IMR-90 (cell line): ENCODE measurements around the gene DLAT. TPM values are rescaled to one million over a fixed set of nuclear protein-coding genes. Genes with fewer than 3 reads are reported as not detected.

Experiments
- ATAC-seq: fragments of 200-7000 bp; cut with Tn5 transposase; 2 replicates; pipeline ENCODE4 v1.9.1; 2020; ENCODE audit warnings: low read depth, mild to moderate bottlenecking, moderate library complexity
- BruUV-seq: library from RNA; stranded (reverse); fragments of 400-500 nt; replicated peaks from 2 replicates; lab custom pipeline; 2021; lab: Mats Ljungman, UMichigan
- CTCF ChIA-PET: fragments of 300-600 bp; formaldehyde crosslinking; extraction: SDS; loops from one replicate; lab custom pipeline; 2021; ENCODE audit warnings: antibody characterized with exemption; lab: Yijun Ruan, JAX
- POLR2A ChIA-PET: fragments of 300-600 bp; sonication (Branson Sonifier 250); formaldehyde crosslinking; loops from one replicate; lab custom pipeline; 2022; ENCODE audit warnings: antibody characterized with exemption; ENCODE audit not compliant: unreplicated experiment; lab: Charles Lee
- DNase-seq: peaks from one replicate; pipeline ENCODE4 v3.0.0; 2013
- H2AFZ ChIP-seq: replicated peaks from 2 replicates; pipeline ENCODE3; 2013; ENCODE audit warnings: low read length, mild to moderate bottlenecking; ENCODE audit not compliant: poor library complexity
- H2AK5ac ChIP-seq: 2 replicates; pipeline ENCODE4 v1.6.1; 2013; ENCODE audit warnings: low read depth, low read length, inconsistent platforms
- H2AK9ac ChIP-seq: replicated peaks from 2 replicates; pipeline ENCODE3; 2013; ENCODE audit warnings: mild to moderate bottlenecking, low read depth, low read length, moderate library complexity; ENCODE audit not compliant: poor library complexity
- H2BK120ac ChIP-seq: 2 replicates; pipeline ENCODE4 v1.6.1; 2013; ENCODE audit warnings: low read depth, low read length, inconsistent platforms
- H2BK15ac ChIP-seq: 3 replicates; pipeline ENCODE4 v1.6.1; 2013; ENCODE audit warnings: low read depth, low read length, inconsistent platforms
- H2BK20ac ChIP-seq: 2 replicates; pipeline ENCODE4 v1.6.1; 2013; ENCODE audit warnings: low read depth, mild to moderate bottlenecking, inconsistent platforms, low read length, moderate library complexity
- H2BK5ac ChIP-seq: 2 replicates; pipeline ENCODE4 v1.6.1; 2013; ENCODE audit warnings: mild to moderate bottlenecking, low read depth, low read length, inconsistent platforms; ENCODE audit not compliant: poor library complexity, severe bottlenecking
- H3K14ac ChIP-seq: replicated peaks from 2 replicates; pipeline ENCODE4 v1.6.1; 2013; ENCODE audit warnings: low read depth, low read length, inconsistent platforms
- H3K18ac ChIP-seq: 2 replicates; pipeline ENCODE4 v1.6.1; 2013; ENCODE audit warnings: low read depth, low read length, control low read depth
- H3K23ac ChIP-seq: 2 replicates; pipeline ENCODE4 v1.6.1; 2013; ENCODE audit warnings: low read depth, low read length, inconsistent platforms
- H3K27ac ChIP-seq: 2 replicates; pipeline ENCODE4 v1.5.1; 2013; ENCODE audit warnings: mild to moderate bottlenecking, control low read depth, low read length; ENCODE audit not compliant: insufficient read depth
- H3K27me3 ChIP-seq: 2 replicates; pipeline ENCODE4 v1.6.1; 2013; ENCODE audit warnings: low read length; ENCODE audit not compliant: control insufficient read depth, insufficient read depth
- H3K36me3 ChIP-seq: 2 replicates; pipeline ENCODE4 v1.6.1; 2013; ENCODE audit warnings: low read length, mixed read lengths; ENCODE audit not compliant: control insufficient read depth, insufficient read depth
- H3K4ac ChIP-seq: 2 replicates; pipeline ENCODE4 v1.6.1; 2013; ENCODE audit warnings: low read depth, low read length, inconsistent platforms
- H3K4me1 ChIP-seq: 2 replicates; pipeline ENCODE4 v1.6.1; 2013; ENCODE audit warnings: low read length, mixed read lengths; ENCODE audit not compliant: control insufficient read depth, insufficient read depth
- H3K4me2 ChIP-seq: 2 replicates; pipeline ENCODE4 v1.6.1; 2013; ENCODE audit warnings: low read depth, mild to moderate bottlenecking, control low read depth, low read length, moderate library complexity
- H3K4me3 ChIP-seq: 2 replicates; pipeline ENCODE4 v1.5.1; 2013; ENCODE audit warnings: low read depth, mild to moderate bottlenecking, control low read depth, low read length, moderate library complexity; ENCODE audit not compliant: insufficient read depth
- H3K56ac ChIP-seq: 2 replicates; pipeline ENCODE4 v1.6.1; 2013; ENCODE audit warnings: low read length, inconsistent platforms; ENCODE audit not compliant: insufficient read depth; ENCODE audit errors: extremely low read depth
- H3K79me1 ChIP-seq, 2 experiments: 2 replicates each; pipeline ENCODE4 v1.6.1; 2013; ENCODE audit warnings: low read length in 2 of 2, inconsistent platforms in 1 of 2, low read depth in 1 of 2
- H3K9ac ChIP-seq: 2 replicates; pipeline ENCODE4 v1.6.1; 2013; ENCODE audit warnings: low read depth, low read length, control low read depth
- H3K9me1 ChIP-seq: 2 replicates; pipeline ENCODE4 v1.6.1; 2013; ENCODE audit warnings: low read length, inconsistent platforms; ENCODE audit not compliant: insufficient read depth
- H3K9me3 ChIP-seq: 2 replicates; pipeline ENCODE4 v1.6.1; 2013; ENCODE audit warnings: low read length; ENCODE audit not compliant: control insufficient read depth, insufficient read depth
- H4K20me1 ChIP-seq: 2 replicates; pipeline ENCODE4 v1.6.1; 2013; ENCODE audit warnings: low read length, inconsistent platforms; ENCODE audit not compliant: insufficient read depth
- H4K5ac ChIP-seq: 2 replicates; pipeline ENCODE4 v1.6.1; 2013; ENCODE audit warnings: mild to moderate bottlenecking, low read depth, low read length, control low read depth
- H4K8ac ChIP-seq, 2 experiments: 2 replicates each; pipeline ENCODE4 v1.6.1; 2013; ENCODE audit warnings: low read depth in 2 of 2, low read length in 2 of 2, control low read depth in 1 of 2, inconsistent platforms in 1 of 2
- H4K91ac ChIP-seq: 2 replicates; pipeline ENCODE4 v1.6.1; 2013; ENCODE audit warnings: low read depth, low read length, inconsistent platforms; ENCODE audit not compliant: insufficient read depth
- BHLHE40 ChIP-seq: fragments of 150-350 bp; IDR thresholded peaks from 2 replicates; pipeline ENCODE4 v1.6.1; 2016; ENCODE audit warnings: mild to moderate bottlenecking, low read depth, low read length
- CEBPB ChIP-seq: IDR thresholded peaks from 2 replicates; pipeline ENCODE4 v1.6.1; 2012; ENCODE audit warnings: low read depth, low read length, improper control_type of control experiment
- CTCF ChIP-seq: conservative IDR thresholded peaks from 2 replicates; pipeline ENCODE4 v1.5.1; 2012; ENCODE audit warnings: mild to moderate bottlenecking, low read depth, low read length, improper control_type of control experiment
- FOS ChIP-seq: fragments of 150-350 bp; IDR thresholded peaks from 2 replicates; pipeline ENCODE4 v1.6.1; 2016; ENCODE audit warnings: low read depth, low read length
- MAFK ChIP-seq: IDR thresholded peaks from 2 replicates; pipeline ENCODE4 v1.6.1; 2012; ENCODE audit warnings: low read depth, low read length, improper control_type of control experiment
- MAZ ChIP-seq: IDR thresholded peaks from 2 replicates; pipeline ENCODE4 v1.6.1; 2012; ENCODE audit warnings: low read depth, mild to moderate bottlenecking, low read length, improper control_type of control experiment, moderate library complexity, borderline replicate concordance
- NFE2L2 ChIP-seq: fragments of 150-350 bp; IDR thresholded peaks from 2 replicates; pipeline ENCODE4 v1.6.1; 2016; ENCODE audit warnings: low read depth, mild to moderate bottlenecking, low read length
- RCOR1 ChIP-seq: IDR thresholded peaks from 2 replicates; pipeline ENCODE4 v1.6.1; 2012; ENCODE audit warnings: mild to moderate bottlenecking, low read length, improper control_type of control experiment; ENCODE audit not compliant: insufficient replicate concordance
- RFX5 ChIP-seq: IDR thresholded peaks from 2 replicates; pipeline ENCODE4 v1.8.0; 2012; ENCODE audit warnings: low read depth, mild to moderate bottlenecking, low read length, moderate library complexity
- dilution Hi-C: fragments of 300-500 bp; cut with HindIII; formaldehyde crosslinking; loops from one replicate; pipeline ENCODE4 v1.14.3; 2018; ENCODE audit warnings: low sequenced_read_pairs; ENCODE audit not compliant: unreplicated experiment
- in situ Hi-C: fragments of 300-500 bp; cut with MboI; formaldehyde crosslinking; loops from 3 replicates; pipeline ENCODE4 v1.14.3; 2019; ENCODE audit warnings: low sequenced_read_pairs, inconsistent platforms, mixed read lengths
- intact Hi-C: fragments of 100-400 bp; cut with micrococcal nuclease; formaldehyde crosslinking; loops from 2 replicates; pipeline ENCODE4 v1.10.0; 2022
- polyA plus RNA-seq, 3 experiments: library from polyadenylated mRNA; depleted of rRNA; stranded (reverse); fragments of >200 nt; gene quantifications; 2 replicates each; pipeline ENCODE4 v1.2.3, GENCODE V29; 2012; ENCODE audit warnings: low replicate concordance in 1 of 3
- total RNA-seq: library from RNA; depleted of rRNA; stranded (reverse); fragments of >200 nt; gene quantifications from 2 replicates; pipeline ENCODE4 v1.2.3, GENCODE V29; 2012
- TF ChIP-seq, protein P1 (sequence below): fragments of 150-350 bp; IDR thresholded peaks from 2 replicates; pipeline ENCODE4 v1.6.1; 2017; ENCODE audit warnings: mild to moderate bottlenecking, antibody characterized with exemption, low read length, low read depth

Gene DLAT
- total and polyA plus RNA-seq, 2 of the 4 experiments (the other 2 are of a cell fraction) = 15.5 to 27.2 TPM

DNA sequence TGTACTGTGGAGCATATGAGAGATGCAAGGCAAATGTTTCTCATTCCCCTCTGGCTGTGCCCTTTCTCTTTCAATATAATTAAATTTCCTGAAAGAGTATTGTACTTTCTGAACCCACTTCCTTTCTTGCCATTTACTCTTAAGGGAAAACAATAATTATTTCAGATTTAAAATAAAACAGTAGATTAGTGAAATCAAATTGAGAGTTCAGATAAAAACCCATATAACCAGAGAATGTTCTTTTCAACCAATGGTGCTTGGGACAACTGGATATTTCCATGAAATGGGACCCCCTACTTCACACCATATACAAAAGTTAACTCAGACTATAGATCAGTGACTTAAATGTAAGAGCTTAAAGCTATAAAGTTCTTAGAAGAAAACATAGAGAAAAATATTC lies 26.1 kb upstream of the DLAT start:
- no peak overlapping the region for H3K14ac ChIP-seq
- no peak overlapping the region for H4K91ac ChIP-seq
- H4K8ac ChIP-seq = no peak overlapping the region
- intact Hi-C loops (no loop called here), dilution Hi-C loops (no loop called here), in situ Hi-C loops (loop anchor here (25.0 kb wide), 1 partner anchor 412 kb away; no protein-coding TSS in a partner anchor)
- no peak for TF ChIP-seq MAZ
- TF ChIP-seq RFX5 = no peak
- TF ChIP-seq MAFK = no peak
- no peak for TF ChIP-seq CEBPB
- TF ChIP-seq FOS = no peak
- no peak for TF ChIP-seq BHLHE40
- TF ChIP-seq NFE2L2 = no peak
- no peak for TF ChIP-seq RCOR1
- TF ChIP-seq, protein P1, sequence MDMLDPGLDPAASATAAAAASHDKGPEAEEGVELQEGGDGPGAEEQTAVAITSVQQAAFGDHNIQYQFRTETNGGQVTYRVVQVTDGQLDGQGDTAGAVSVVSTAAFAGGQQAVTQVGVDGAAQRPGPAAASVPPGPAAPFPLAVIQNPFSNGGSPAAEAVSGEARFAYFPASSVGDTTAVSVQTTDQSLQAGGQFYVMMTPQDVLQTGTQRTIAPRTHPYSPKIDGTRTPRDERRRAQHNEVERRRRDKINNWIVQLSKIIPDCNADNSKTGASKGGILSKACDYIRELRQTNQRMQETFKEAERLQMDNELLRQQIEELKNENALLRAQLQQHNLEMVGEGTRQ = no peak
- no peak for TF ChIP-seq CTCF
- H3K79me1 ChIP-seq = no peaks in the 10 kb centered on the region
- H2AK9ac ChIP-seq = no peak overlapping the region
- H3K56ac ChIP-seq = no peak overlapping the region
- H3K4me1 ChIP-seq = no peaks in the 10 kb centered on the region
- H2BK5ac ChIP-seq = no peak overlapping the region
- no peak overlapping the region for H2BK120ac ChIP-seq
- no peak overlapping the region for H4K5ac ChIP-seq
- no peak for DNase-seq
- ATAC-seq = no peak
- no peaks in the 10 kb centered on the region for H3K9me3 ChIP-seq
- H2BK20ac ChIP-seq = no peak overlapping the region
- H3K4ac ChIP-seq = no peak overlapping the region
- H4K20me1 ChIP-seq = no peaks in the 10 kb centered on the region
- ChIA-PET CTCF (no interaction called here), POLR2A (no interaction called here)
- BruUV-seq = no TSS peak
- no peak overlapping the region for H3K4me2 ChIP-seq
- H3K36me3 ChIP-seq = peaks cover 14% of the 10 kb centered on the region
- H2AK5ac ChIP-seq = no peak overlapping the region
- H3K23ac ChIP-seq = no peak overlapping the region
- H3K18ac ChIP-seq = no peak overlapping the region
- no peak overlapping the region for H3K9ac ChIP-seq
- no peak overlapping the region for H3K27ac ChIP-seq
- no peak overlapping the region for H3K4me3 ChIP-seq
- H2BK15ac ChIP-seq = no peak overlapping the region
- H2AFZ ChIP-seq = no peak overlapping the region
- no peaks in the 10 kb centered on the region for H3K9me1 ChIP-seq
- H3K27me3 ChIP-seq = no peaks in the 10 kb centered on the region
